Brain microvascular endothelial cell (primary cell): ENCODE results near the gene YTHDF1.

Source experiments
- DNase-seq: peaks from one replicate; pipeline ENCODE4 v3.0.0-alpha.2; 2020
- H3K27ac ChIP-seq: fragments of 250-450 bp; sonication (Bioruptor Pico); 2 replicates; pipeline ENCODE4 v1.5.1; 2020; ENCODE audit warnings: mild to moderate bottlenecking, moderate library complexity
- H3K27me3 ChIP-seq: fragments of 250-450 bp; sonication (Bioruptor Pico); replicated peaks from 2 replicates; pipeline ENCODE4 v1.5.1; 2020; ENCODE audit warnings: mild to moderate bottlenecking
- H3K36me3 ChIP-seq: fragments of 250-450 bp; sonication (Bioruptor Pico); replicated peaks from 2 replicates; pipeline ENCODE4 v1.5.1; 2020; ENCODE audit warnings: mild to moderate bottlenecking
- H3K4me3 ChIP-seq: 2 replicates; pipeline ENCODE4 v1.5.1; 2011; ENCODE audit warnings: low read depth, mild to moderate bottlenecking, control low read depth, low read length, moderate library complexity
- CTCF ChIP-seq: IDR thresholded peaks from 2 replicates; pipeline ENCODE4 v1.5.1; 2011; ENCODE audit warnings: low read depth, mild to moderate bottlenecking, moderate library complexity, low read length, control low read depth, inconsistent platforms; ENCODE audit errors: missing control alignments
- in situ Hi-C: cut with HindIII; loops from 2 replicates; pipeline ENCODE4 v1.10.0; 2017; ENCODE audit warnings: low sequenced_read_pairs, low pct_ligation_motif_present

The YTHDF1 gene

GRCh38 chr20:63247671-63248228 is 31.8 kb upstream of the YTHDF1 start:
- in situ Hi-C loops: no loop called here
- no peak for TF ChIP-seq CTCF
- Histone ChIP-seq H3K27me3 (peaks cover 20% of the 10 kb centered on the region), H3K27ac (no peak overlapping the region), H3K4me3 (no peak overlapping the region), H3K36me3 (no peaks in the 10 kb centered on the region)
- DNase-seq: no peak

- DNase-seq: no peak
- Histone ChIP-seq H3K4me3 (no peak overlapping the region), H3K27ac (no peak overlapping the region), H3K36me3 (no peaks in the 10 kb centered on the region), H3K27me3 (peaks cover 16% of the 10 kb centered on the region)
- no peak for TF ChIP-seq CTCF
- in situ Hi-C loops: no loop called here
Observed at GRCh38 chr20:63246490-63247288, 30.8 kb upstream of the YTHDF1 start.

GRCh38 chr20:63244468-63244867 is 28.5 kb upstream of the YTHDF1 start:
- Histone ChIP-seq H3K36me3 (no peaks in the 10 kb centered on the region), H3K27me3 (peaks cover 16% of the 10 kb centered on the region), H3K27ac (no peak overlapping the region), H3K4me3 (no peak overlapping the region)
- no peak for TF ChIP-seq CTCF
- in situ Hi-C loops: no loop called here
- DNase-seq: no peak

GRCh38 chr20:63243604-63244247 is 27.8 kb upstream of the YTHDF1 start:
- Histone ChIP-seq H3K27ac (no peak overlapping the region), H3K27me3 (peaks cover 15% of the 10 kb centered on the region)
- DNase-seq: no peak

GRCh38 chr20:63242736-63243135 is 26.8 kb upstream of the YTHDF1 start:
- DNase-seq: no peak
- in situ Hi-C loops: no loop called here
- no peaks in the 10 kb centered on the region for H3K36me3 ChIP-seq
- H3K27me3 ChIP-seq: peaks cover 13% of the 10 kb centered on the region
- TF ChIP-seq CTCF: no peak
- H3K27ac ChIP-seq: no peak overlapping the region
- no peak overlapping the region for H3K4me3 ChIP-seq

More at GRCh38 chr20:63243604-63244247, 27.8 kb upstream of the YTHDF1 start:
- Histone ChIP-seq H3K36me3 (no peaks in the 10 kb centered on the region), H3K4me3 (no peak overlapping the region)
- TF ChIP-seq CTCF: no peak
- in situ Hi-C loops: no loop called here
